Stimulated activated CD4-positive, alpha-beta T cell treated with anti-CD3 and anti-CD28 coated beads, TNF-alpha, amount 100 ng/mL, for 1 hour (primary cell): ENCODE measurements around the gene GPC3.
"Not testable (repeated sequence)": the region's sequence is repeated elsewhere in the genome, so short reads cannot be mapped to it uniquely, and the experiment has no call there.

Experiments used
- DNase-seq, 3 donors: peaks; one replicate each; pipeline ENCODE4 v3.0.0-alpha.2; 2020; ENCODE audit warnings: low read depth in 3 of 3, low spot score in 1 of 3

Gene GPC3

GRCh38 chrX:133655275-133656265 is 329.8 kb downstream of the GPC3 start:
- no peak for DNase-seq

- no peak for DNase-seq
Observed at GRCh38 chrX:133654811-133655210, 330.6 kb downstream of the GPC3 start.

GRCh38 chrX:133653358-133653757 is 332.0 kb downstream of the GPC3 start:
- no peak for DNase-seq

GRCh38 chrX:133652185-133652584 is 333.2 kb downstream of the GPC3 start:
- DNase-seq = no peak

- no peak for DNase-seq
Observed at GRCh38 chrX:133650239-133650638, 335.2 kb downstream of the GPC3 start.

GRCh38 chrX:133649651-133650050 is 335.7 kb downstream of the GPC3 start:
- DNase-seq = no peak

- no peak for DNase-seq
Observed at GRCh38 chrX:133648594-133648993, 336.8 kb downstream of the GPC3 start.

GRCh38 chrX:133646719-133647116 is 338.7 kb downstream of the GPC3 start:
- DNase-seq = no peak

- no peak for DNase-seq
Observed at GRCh38 chrX:133645977-133646718, 339.2 kb downstream of the GPC3 start.

GRCh38 chrX:133645256-133645655 is 340.1 kb downstream of the GPC3 start:
- no peak for DNase-seq

- no peak for DNase-seq
Observed at GRCh38 chrX:133640161-133641015, 345.0 kb downstream of the GPC3 start.

GRCh38 chrX:133639726-133640125 is 345.7 kb downstream of the GPC3 start:
- DNase-seq = no peak

GRCh38 chrX:133638285-133638684 is 347.1 kb downstream of the GPC3 start:
- no peak for DNase-seq

GRCh38 chrX:133637765-133638164 is 347.6 kb downstream of the GPC3 start:
- no peak for DNase-seq

GRCh38 chrX:133636009-133636408 is 349.4 kb downstream of the GPC3 start:
- DNase-seq = no peak

- no peak for DNase-seq
Observed at GRCh38 chrX:133634416-133634815, 351.0 kb downstream of the GPC3 start.

- no peak for DNase-seq
Observed at GRCh38 chrX:133633950-133634349, 351.4 kb downstream of the GPC3 start.

GRCh38 chrX:133633162-133633561 is 352.2 kb downstream of the GPC3 start:
- DNase-seq = no peak

GRCh38 chrX:133630362-133630761 is 355.0 kb downstream of the GPC3 start:
- DNase-seq = no peak

GRCh38 chrX:133627673-133628072 is 357.7 kb downstream of the GPC3 start:
- no peak for DNase-seq

GRCh38 chrX:133621384-133621783 is 364.0 kb downstream of the GPC3 start:
- DNase-seq = not testable (repeated sequence)
